GM19328 (cell line): ENCODE measurements around the gene CDKN1C.

Source experiments
- ATAC-seq: cut with Tn5 transposase; IDR thresholded peaks from one replicate; pipeline ENCODE4 v1.9.1; 2021; ENCODE audit warnings: mild to moderate bottlenecking, moderate library complexity; ENCODE audit not compliant: unreplicated experiment

The CDKN1C gene

GRCh38 chr11:2870460-2870859 is 15.1 kb downstream of the CDKN1C start:
- ATAC-seq, result no peak

- ATAC-seq, result no peak
Observed at GRCh38 chr11:2869561-2870427, 15.8 kb downstream of the CDKN1C start.

- ATAC-seq, result no peak
Observed at GRCh38 chr11:2869134-2869526, 16.4 kb downstream of the CDKN1C start.

- ATAC-seq, result no peak
Observed at GRCh38 chr11:2868506-2869133, 17.0 kb downstream of the CDKN1C start.

GRCh38 chr11:2867722-2868505 is 17.7 kb downstream of the CDKN1C start:
- no peak for ATAC-seq

GRCh38 chr11:2867142-2867541 is 18.4 kb downstream of the CDKN1C start:
- no peak for ATAC-seq

- ATAC-seq, result no peak
Observed at GRCh38 chr11:2865922-2866577, 19.5 kb downstream of the CDKN1C start.

GRCh38 chr11:2864901-2865300 is 20.7 kb downstream of the CDKN1C start:
- no peak for ATAC-seq

- no peak for ATAC-seq
Observed at GRCh38 chr11:2863276-2863618, 22.3 kb downstream of the CDKN1C start.

- no peak for ATAC-seq
Observed at GRCh38 chr11:2862395-2863275, 22.9 kb downstream of the CDKN1C start.

- ATAC-seq, result no peak
Observed at GRCh38 chr11:2860636-2861035, 24.9 kb downstream of the CDKN1C start.

- no peak for ATAC-seq
Observed at GRCh38 chr11:2859699-2860037, 25.9 kb downstream of the CDKN1C start.

GRCh38 chr11:2858995-2859698 is 26.4 kb downstream of the CDKN1C start:
- no peak for ATAC-seq

GRCh38 chr11:2857918-2858317 is 27.7 kb downstream of the CDKN1C start:
- no peak for ATAC-seq

- ATAC-seq, result no peak
Observed at GRCh38 chr11:2857276-2857675, 28.3 kb downstream of the CDKN1C start.

GRCh38 chr11:2855162-2855561 is 30.4 kb downstream of the CDKN1C start:
- no peak for ATAC-seq

GRCh38 chr11:2853997-2854560 is 31.5 kb downstream of the CDKN1C start:
- ATAC-seq, result no peak

- ATAC-seq, result no peak
Observed at GRCh38 chr11:2853401-2853800, 32.2 kb downstream of the CDKN1C start.

- ATAC-seq, result no peak
Observed at GRCh38 chr11:2849994-2850770, 35.4 kb downstream of the CDKN1C start.
